Panc1 (cell line): Measurements from ENCODE around the gene DDOST. TPM values are rescaled to one million over a fixed set of nuclear protein-coding genes. Genes with fewer than 3 reads are reported as not detected.

Source experiments
- ATAC-seq: fragments of 200-7000 bp; cut with Tn5 transposase; 2 replicates; pipeline ENCODE4 v1.9.1; 2020; ENCODE audit warnings: mild to moderate bottlenecking, moderate library complexity
- BruUV-seq: library from RNA; stranded (reverse); fragments of 400-500 nt; replicated peaks from 2 replicates; lab custom pipeline; 2021; lab: Mats Ljungman, UMichigan
- CTCF ChIA-PET: fragments of 300-600 bp; sonication (Branson Sonifier 250); formaldehyde crosslinking; loops from one replicate; lab custom pipeline; 2022; ENCODE audit warnings: antibody characterized with exemption; lab: Charles Lee
- POLR2A ChIA-PET: fragments of 300-600 bp; sonication (Branson Sonifier 250); formaldehyde crosslinking; loops from one replicate; lab custom pipeline; 2022; ENCODE audit warnings: antibody characterized with exemption; lab: Charles Lee
- DNase-seq: peaks from one replicate; pipeline ENCODE4 v3.0.0-alpha.2; 2010; ENCODE audit warnings: low read depth, low spot score
- H3K27ac ChIP-seq: 2 replicates; pipeline ENCODE4 v1.5.1; 2011; ENCODE audit warnings: mild to moderate bottlenecking, low read length, inconsistent platforms
- H3K27me3 ChIP-seq: fragments of 200-500 bp; sonication (Bioruptor generic); 2 replicates; pipeline ENCODE4 v1.6.0; 2014; ENCODE audit warnings: low read length, inconsistent platforms; ENCODE audit not compliant: control insufficient read depth, insufficient read depth
- H3K36me3 ChIP-seq: fragments of 200-500 bp; sonication (Bioruptor generic); 2 replicates; pipeline ENCODE4 v1.5.1; 2014; ENCODE audit warnings: inconsistent platforms, mild to moderate bottlenecking, low read length, moderate library complexity; ENCODE audit not compliant: control insufficient read depth, insufficient read depth
- H3K4me1 ChIP-seq: 2 replicates; pipeline ENCODE4 v1.5.1; 2011; ENCODE audit warnings: inconsistent platforms, mild to moderate bottlenecking, low read length, moderate library complexity; ENCODE audit not compliant: control insufficient read depth, insufficient read depth
- H3K4me3 ChIP-seq, 2 experiments: 2 replicates each; pipeline ENCODE4 v1.5.1; 2011 to 2012; ENCODE audit warnings: low read depth in 2 of 2, low read length in 2 of 2, mild to moderate bottlenecking in 2 of 2, inconsistent platforms in 1 of 2, moderate library complexity in 1 of 2
- H3K9me3 ChIP-seq: fragments of 200-500 bp; sonication (Bioruptor generic); 2 replicates; pipeline ENCODE4 v1.5.1; 2014; ENCODE audit warnings: low read depth, mild to moderate bottlenecking, inconsistent platforms, low read length, moderate library complexity; ENCODE audit not compliant: control insufficient read depth, insufficient read depth
- CTCF ChIP-seq: fragments of 450-650 bp; IDR thresholded peaks from 2 replicates; pipeline ENCODE4 v1.5.1; 2017; ENCODE audit warnings: mild to moderate bottlenecking
- POLR2AphosphoS5 ChIP-seq: IDR thresholded peaks from 2 replicates; pipeline ENCODE4 v1.6.1; 2012; ENCODE audit warnings: mild to moderate bottlenecking, low read depth, low read length, moderate library complexity
- SIN3A ChIP-seq: IDR thresholded peaks from 2 replicates; pipeline ENCODE4 v1.6.1; 2012; ENCODE audit warnings: low read depth, mild to moderate bottlenecking, low read length, moderate library complexity, borderline replicate concordance; ENCODE audit not compliant: insufficient read depth
- TCF7L2 ChIP-seq: IDR thresholded peaks from 2 replicates; pipeline ENCODE4 v1.6.1; 2011; ENCODE audit warnings: mild to moderate bottlenecking, low read depth, low read length, inconsistent platforms
- in situ Hi-C: cut with HindIII; loops from 2 replicates; pipeline ENCODE4 v1.10.0; 2016; ENCODE audit warnings: low sequenced_read_pairs, low pct_unique_long_range_greater_than_20kb
- intact Hi-C: fragments of 100-400 bp; cut with micrococcal nuclease; formaldehyde crosslinking; loops from one replicate; pipeline ENCODE4 v1.10.0; 2022; ENCODE audit not compliant: unreplicated experiment
- total RNA-seq: library from RNA; stranded (reverse); gene quantifications from one replicate; pipeline ENCODE4 v1.2.1, GENCODE V29; 2021; ENCODE audit not compliant: unreplicated experiment
- TF ChIP-seq, protein P1 (sequence below), 2 experiments: IDR thresholded peaks; 2 replicates each; pipeline ENCODE4 v1.6.1; 2011 to 2012; ENCODE audit warnings: low read depth in 2 of 2, control low read depth in 1 of 2, low read length in 1 of 2, mild to moderate bottlenecking in 1 of 2, moderate library complexity in 1 of 2; ENCODE audit not compliant: insufficient read depth in 1 of 2

The DDOST gene
- total RNA-seq, 1 experiment from 2014 or later, result 337 TPM

- no peaks in the 10 kb centered on the region for H3K9me3 ChIP-seq
- DNase-seq, result no peak
- H3K36me3 ChIP-seq, result no peaks in the 10 kb centered on the region; the same call in 1 of the 2 replicates
- H3K4me3 ChIP-seq, result no peak overlapping the region
- intact Hi-C loops (no loop called here), in situ Hi-C loops (no loop called here)
- POLR2A ChIA-PET, result no interaction called here
- CTCF ChIA-PET, result interaction anchor here (0.8 kb wide), 1 partner anchor 530 kb away, joined by 4 read pairs; no protein-coding TSS in a partner anchor
- no peaks in the 10 kb centered on the region for H3K4me1 ChIP-seq
- TF ChIP-seq POLR2AphosphoS5 (no peak), SIN3A (no peak), CTCF (no peak), TCF7L2 (no peak)
- TF ChIP-seq, protein P1, sequence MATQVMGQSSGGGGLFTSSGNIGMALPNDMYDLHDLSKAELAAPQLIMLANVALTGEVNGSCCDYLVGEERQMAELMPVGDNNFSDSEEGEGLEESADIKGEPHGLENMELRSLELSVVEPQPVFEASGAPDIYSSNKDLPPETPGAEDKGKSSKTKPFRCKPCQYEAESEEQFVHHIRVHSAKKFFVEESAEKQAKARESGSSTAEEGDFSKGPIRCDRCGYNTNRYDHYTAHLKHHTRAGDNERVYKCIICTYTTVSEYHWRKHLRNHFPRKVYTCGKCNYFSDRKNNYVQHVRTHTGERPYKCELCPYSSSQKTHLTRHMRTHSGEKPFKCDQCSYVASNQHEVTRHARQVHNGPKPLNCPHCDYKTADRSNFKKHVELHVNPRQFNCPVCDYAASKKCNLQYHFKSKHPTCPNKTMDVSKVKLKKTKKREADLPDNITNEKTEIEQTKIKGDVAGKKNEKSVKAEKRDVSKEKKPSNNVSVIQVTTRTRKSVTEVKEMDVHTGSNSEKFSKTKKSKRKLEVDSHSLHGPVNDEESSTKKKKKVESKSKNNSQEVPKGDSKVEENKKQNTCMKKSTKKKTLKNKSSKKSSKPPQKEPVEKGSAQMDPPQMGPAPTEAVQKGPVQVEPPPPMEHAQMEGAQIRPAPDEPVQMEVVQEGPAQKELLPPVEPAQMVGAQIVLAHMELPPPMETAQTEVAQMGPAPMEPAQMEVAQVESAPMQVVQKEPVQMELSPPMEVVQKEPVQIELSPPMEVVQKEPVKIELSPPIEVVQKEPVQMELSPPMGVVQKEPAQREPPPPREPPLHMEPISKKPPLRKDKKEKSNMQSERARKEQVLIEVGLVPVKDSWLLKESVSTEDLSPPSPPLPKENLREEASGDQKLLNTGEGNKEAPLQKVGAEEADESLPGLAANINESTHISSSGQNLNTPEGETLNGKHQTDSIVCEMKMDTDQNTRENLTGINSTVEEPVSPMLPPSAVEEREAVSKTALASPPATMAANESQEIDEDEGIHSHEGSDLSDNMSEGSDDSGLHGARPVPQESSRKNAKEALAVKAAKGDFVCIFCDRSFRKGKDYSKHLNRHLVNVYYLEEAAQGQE (IDR thresholded peaks at IDR 0.05; ENCODE audit: insufficient read depth in 1 of 2, low read depth in 2 of 2, low read length in 1 of 2), result no peak
- BruUV-seq, result no TSS peak
- ATAC-seq, result no peak
- H3K27ac ChIP-seq, result no peak overlapping the region
- no peaks in the 10 kb centered on the region for H3K27me3 ChIP-seq
Measured at GRCh38 chr1:20665726-20666125, 4.6 kb upstream of the DDOST start.

DNA sequence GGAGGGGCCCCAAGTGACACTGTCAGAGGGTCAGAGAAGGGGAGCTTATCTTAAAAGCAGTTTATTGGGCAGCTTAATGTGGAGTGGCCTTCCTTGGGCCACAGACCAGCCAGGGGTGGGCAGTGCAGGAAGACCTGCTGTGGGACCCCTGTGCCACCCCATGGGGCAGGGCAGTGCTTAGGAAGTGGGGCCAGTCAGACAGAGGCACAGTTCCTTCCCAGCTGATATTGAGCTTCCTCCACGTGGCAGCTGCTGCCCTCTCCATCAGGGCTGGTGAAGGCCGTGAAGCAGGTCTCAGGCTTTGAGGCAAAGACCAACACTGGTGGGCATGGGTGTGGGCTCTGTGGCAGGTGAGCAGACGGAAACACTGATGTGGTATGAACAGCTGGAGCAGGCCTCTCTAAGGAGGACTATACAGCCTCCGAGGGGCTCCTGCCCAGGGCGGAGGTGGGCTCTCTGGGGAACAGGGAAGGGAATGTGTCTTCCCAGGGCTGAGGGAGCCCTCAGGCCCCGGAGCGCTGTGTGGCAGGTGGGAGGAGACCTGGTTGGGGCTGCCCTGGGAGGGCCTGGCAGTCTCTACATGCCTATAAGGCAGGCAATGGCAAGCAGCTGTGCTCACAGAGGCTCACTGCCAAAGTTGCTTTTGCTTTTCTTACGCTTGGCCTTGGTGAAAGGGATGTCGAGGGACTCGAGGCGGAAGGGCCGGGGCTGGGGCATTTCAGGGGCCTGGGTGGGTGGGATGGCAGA is 3.0 kb upstream of the DDOST start:
- POLR2A ChIA-PET, result no interaction called here
- CTCF ChIA-PET, result interaction anchor here (0.6 kb wide), 1 partner anchor 230 kb away, joined by 7 read pairs; no protein-coding TSS in a partner anchor
- in situ Hi-C loops, result no loop called here

More for the DNA sequence above, 3.0 kb upstream of the DDOST start:
- no peaks in the 10 kb centered on the region for H3K9me3 ChIP-seq
- BruUV-seq, result no TSS peak
- TF ChIP-seq POLR2AphosphoS5 (no peak), CTCF (no peak), TCF7L2 (no peak), SIN3A (no peak)
- TF ChIP-seq, protein P1 (IDR thresholded peaks at IDR 0.05; ENCODE audit: insufficient read depth in 1 of 2, low read depth in 2 of 2, low read length in 1 of 2), result no peak
- no peaks in the 10 kb centered on the region; the same call in 1 of the 2 replicates for H3K36me3 ChIP-seq
- no peak overlapping the region for H3K4me3 ChIP-seq
- no peaks in the 10 kb centered on the region for H3K27me3 ChIP-seq
- intact Hi-C loops, result no loop called here
- DNase-seq (no peak), ATAC-seq (no peak)
- no peak overlapping the region for H3K27ac ChIP-seq
- H3K4me1 ChIP-seq, result peaks cover 10% of the 10 kb centered on the region
